B cell (primary cell): ENCODE data around the gene PWWP2B. TPM values are rescaled to one million over a fixed set of nuclear protein-coding genes. Genes with fewer than 3 reads are reported as not detected.

Source experiments
- ATAC-seq: fragments of 200-7000 bp; cut with Tn5 transposase; one replicate; pipeline ENCODE4 v1.10.0; 2021; ENCODE audit warnings: low read depth, mild to moderate bottlenecking, moderate number of reproducible peaks, moderate library complexity
- CTCF ChIA-PET: fragments of 350-600 bp; sonication (Branson Sonifier 250); formaldehyde crosslinking; loops from one replicate; lab custom pipeline; 2021; ENCODE audit warnings: antibody characterized with exemption, inconsistent platforms; lab: Charles Lee
- POLR2A ChIA-PET: fragments of 350-600 bp; sonication (Branson Sonifier 250); formaldehyde crosslinking; loops from one replicate; lab custom pipeline; 2021; ENCODE audit warnings: antibody characterized with exemption; lab: Charles Lee
- DNase-seq: peaks from one replicate; pipeline ENCODE4 v3.0.0; 2013
- H2AFZ ChIP-seq: 2 replicates; pipeline ENCODE4 v1.6.1; 2012; ENCODE audit warnings: mild to moderate bottlenecking, low read depth, low read length; ENCODE audit not compliant: insufficient read depth, poor library complexity, severe bottlenecking
- H3K27ac ChIP-seq, 2 donors: 1 replicate in 1 of 2; 2 replicates in 1 of 2; pipeline ENCODE4 v1.5.1; 2012 to 2013; ENCODE audit warnings: low read length in 2 of 2, mild to moderate bottlenecking in 2 of 2, moderate library complexity in 1 of 2
- H3K27me3 ChIP-seq, 4 experiments: fragments of 200-600 bp in 1 of 4; sonication (generic) in 1 of 4; replicated peaks in 1 of 4; 1 replicate in 2 of 4; 2 replicates in 2 of 4; pipeline versions ENCODE4 v1.6.1 to v1.7.0; 2013 to 2016; ENCODE audit warnings: low read length in 3 of 4, mild to moderate bottlenecking in 2 of 4, mixed read lengths in 1 of 4, moderate library complexity in 1 of 4; ENCODE audit not compliant: insufficient read depth in 4 of 4, control insufficient read depth in 3 of 4; ENCODE audit errors: control extremely low read depth in 1 of 4
- H3K36me3 ChIP-seq, 2 experiments: replicated peaks in 1 of 2; 1 replicate in 1 of 2; 2 replicates in 1 of 2; pipeline versions ENCODE4 v1.6.1 to v1.7.1; 2013; ENCODE audit warnings: low read length in 1 of 2; ENCODE audit not compliant: insufficient read depth in 2 of 2, control insufficient read depth in 1 of 2; ENCODE audit errors: control extremely low read depth in 1 of 2, extremely low read depth in 1 of 2
- H3K4me1 ChIP-seq, 2 donors: fragments of 200-600 bp in 1 of 2; sonication (generic) in 1 of 2; 1 replicate in 1 of 2; 2 replicates in 1 of 2; pipeline versions ENCODE4 v1.5.1 to v1.6.1; 2013 to 2017; ENCODE audit warnings: low read length in 2 of 2; ENCODE audit not compliant: control insufficient read depth in 2 of 2, insufficient read depth in 2 of 2
- H3K4me2 ChIP-seq: replicated peaks from 2 replicates; pipeline ENCODE3; 2012; ENCODE audit warnings: mild to moderate bottlenecking, low read depth, low read length; ENCODE audit not compliant: poor library complexity, severe bottlenecking
- H3K4me3 ChIP-seq, 5 experiments: fragments of 200-600 bp in 1 of 5; sonication (generic) in 1 of 5; 1 replicate in 3 of 5; 2 replicates in 2 of 5; pipeline versions ENCODE4 v1.5.1 to v1.7.0; 2011 to 2016; ENCODE audit warnings: low read length in 4 of 5, mild to moderate bottlenecking in 4 of 5, low read depth in 2 of 5, control low read depth in 1 of 5, moderate library complexity in 1 of 5; ENCODE audit not compliant: insufficient read depth in 1 of 5; ENCODE audit errors: control extremely low read depth in 1 of 5, extremely low read depth in 1 of 5
- H3K79me2 ChIP-seq: fragments of 200-600 bp; sonication (generic); one replicate; pipeline ENCODE4 v1.6.0; 2016; ENCODE audit warnings: low read length; ENCODE audit not compliant: control insufficient read depth, insufficient read depth
- H3K9ac ChIP-seq: fragments of 200-600 bp; sonication (generic); 2 replicates; pipeline ENCODE4 v1.6.1; 2017; ENCODE audit warnings: mild to moderate bottlenecking, low read length, moderate library complexity
- H3K9me3 ChIP-seq, 3 donors: one replicate each; pipeline versions ENCODE4 v1.6.1 to v1.7.1; 2013; ENCODE audit warnings: low read length in 2 of 3; ENCODE audit not compliant: control insufficient read depth in 2 of 3, insufficient read depth in 1 of 3; ENCODE audit errors: control extremely low read depth in 1 of 3
- H4K20me1 ChIP-seq: 2 replicates; pipeline ENCODE4 v1.6.0; 2012; ENCODE audit warnings: mild to moderate bottlenecking, low read length; ENCODE audit not compliant: insufficient read depth, control insufficient read depth, poor library complexity, severe bottlenecking
- H3K27ac Mint-ChIP-seq: one replicate; pipeline ENCODE4 v1.8.0; 2021; ENCODE audit warnings: mixed read lengths
- H3K27me3 Mint-ChIP-seq: one replicate; pipeline ENCODE4 v1.8.0; 2021; ENCODE audit warnings: mixed read lengths
- H3K4me1 Mint-ChIP-seq: one replicate; pipeline ENCODE4 v1.8.0; 2021; ENCODE audit warnings: mixed read lengths
- H3K4me3 Mint-ChIP-seq: one replicate; pipeline ENCODE4 v1.8.0; 2021; ENCODE audit warnings: mixed read lengths
- H3K9me3 Mint-ChIP-seq: one replicate; pipeline ENCODE4 v1.8.0; 2022; ENCODE audit warnings: mixed read lengths; ENCODE audit not compliant: insufficient read depth
- CTCF ChIP-seq: fragments of 200-600 bp; IDR thresholded peaks from one replicate; pipeline ENCODE4 v1.8.0; 2022; ENCODE audit warnings: antibody characterized with exemption, mild to moderate bottlenecking
- EZH2 ChIP-seq: IDR thresholded peaks from 2 replicates; pipeline ENCODE4 v1.6.1; 2012; ENCODE audit warnings: borderline replicate concordance, low read depth, mild to moderate bottlenecking, moderate library complexity, low read length; ENCODE audit not compliant: insufficient read depth, poor library complexity, severe bottlenecking
- WGBS: methylation state at CpG from one replicate; pipeline ENCODE4 v1.1.5; 2013; ENCODE audit warnings: missing lambda C conversion rate; ENCODE audit not compliant: insufficient coverage; 5-methylcytosine and 5-hydroxymethylcytosine counted together
- intact Hi-C: fragments of 100-400 bp; cut with micrococcal nuclease; formaldehyde crosslinking; loops from one replicate; pipeline ENCODE4 v1.10.0; 2022
- polyA plus RNA-seq: library from polyadenylated mRNA; depleted of rRNA; stranded (reverse); fragments of >200 nt; gene quantifications from 2 replicates; pipeline ENCODE4 v1.2.3, GENCODE V29; 2012
- total RNA-seq, 2 donors: library from RNA; stranded (reverse); fragments of 120-200 nt in 1 of 2; gene quantifications; 1 replicate in 1 of 2; 2 replicates in 1 of 2; pipeline versions ENCODE4 v1.2.3 to v1.2.4, GENCODE V29; 2013 to 2022

The PWWP2B gene
- total and polyA plus RNA-seq, 2 donors (not counting 1 experiment from before 2014, with no cell fraction given) = 13.6 to 34.4 TPM

GRCh38 chr10:132372516-132373095 lies 24.4 kb upstream of the PWWP2B start:
- H3K27me3 Mint-ChIP-seq = peaks cover 8% of the 10 kb centered on the region
- 93% methylated on average over 13 of the region's 16 CpGs for WGBS
- Histone ChIP-seq H3K79me2 (no peaks in the 10 kb centered on the region), H3K9ac (no peak overlapping the region), H3K4me2 (no peak overlapping the region), H3K27me3 (peaks cover 0 to 5% (median 1%) of the 10 kb centered on the region in 4 experiments), H4K20me1 (no peaks in the 10 kb centered on the region), H2AFZ (no peak overlapping the region), H3K36me3 (no peaks in the 10 kb centered on the region), H3K27ac (no peak overlapping the region), H3K4me3 (no peak overlapping the region), H3K9me3 (peaks cover 0 to 10% (median 0%) of the 10 kb centered on the region in 3 donors), H3K4me1 (no peaks in the 10 kb centered on the region)
- DNase-seq = no peak
- no peak for ATAC-seq
- no peaks in the 10 kb centered on the region for H3K9me3 Mint-ChIP-seq
- intact Hi-C loops = no loop called here
- TF ChIP-seq EZH2 = no peak
- ChIA-PET CTCF (interaction anchor here (1.0 kb wide), 1 partner anchor 71 kb away, joined by 3 read pairs; no protein-coding TSS in a partner anchor), POLR2A (interaction anchor here (0.7 kb wide), 1 partner anchor 148 kb away, joined by 5 read pairs; no protein-coding TSS in a partner anchor)
- H3K4me1 Mint-ChIP-seq = no peaks in the 10 kb centered on the region
- H3K4me3 Mint-ChIP-seq = no peak overlapping the region
- no peak overlapping the region for H3K27ac Mint-ChIP-seq

DNA sequence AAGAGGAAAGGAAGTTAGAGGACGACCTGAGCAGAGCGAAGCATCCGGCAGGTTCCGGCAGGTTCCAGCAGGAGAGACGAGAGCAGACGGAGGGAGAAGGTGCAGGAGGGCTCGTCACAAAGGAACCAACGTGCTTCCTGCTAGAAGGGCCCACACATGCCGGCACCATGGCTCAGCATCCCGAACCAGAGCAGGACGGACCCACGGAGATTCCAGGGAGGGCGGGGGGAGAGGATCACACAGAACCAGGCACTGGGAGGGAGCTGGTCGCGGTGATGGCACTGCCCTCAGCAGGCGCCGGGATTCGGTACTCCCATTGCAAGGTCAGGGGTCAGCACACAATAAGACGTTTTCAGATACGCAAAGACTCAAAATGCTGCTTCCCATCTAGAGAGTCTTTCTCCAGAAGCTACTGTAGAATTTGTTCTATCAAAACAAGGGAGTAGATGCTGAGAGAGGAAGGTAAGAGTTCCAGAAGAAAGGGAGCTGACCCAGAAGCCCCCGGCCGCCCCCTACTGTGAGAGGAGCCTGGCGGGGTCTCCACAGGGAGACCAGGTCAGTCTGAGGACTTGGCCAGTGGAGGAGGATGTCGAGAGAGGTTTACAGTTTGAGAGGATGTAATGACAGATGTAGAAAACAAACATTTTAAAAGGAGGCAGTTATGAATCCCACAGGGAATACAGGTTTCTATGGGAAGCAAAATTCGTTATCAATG lies 23.6 kb upstream of the PWWP2B start:
- WGBS = 93% methylated on average over 23 of the region's 25 CpGs
- intact Hi-C loops = no loop called here
- peaks cover 0 to 10% (median 0%) of the 10 kb centered on the region in 3 donors for H3K9me3 ChIP-seq

More for the DNA sequence above, 23.6 kb upstream of the PWWP2B start:
- Histone ChIP-seq H3K4me1 (no peaks in the 10 kb centered on the region), H3K9ac (no peak overlapping the region), H3K36me3 (no peaks in the 10 kb centered on the region), H3K79me2 (no peaks in the 10 kb centered on the region), H3K27me3 (peaks cover 0 to 5% (median 1%) of the 10 kb centered on the region in 4 experiments), H3K27ac (no peak overlapping the region), H4K20me1 (no peaks in the 10 kb centered on the region), H3K4me2 (no peak overlapping the region), H3K4me3 (no peak overlapping the region), H2AFZ (no peak overlapping the region)
- Mint-ChIP-seq H3K4me1 (no peaks in the 10 kb centered on the region), H3K27me3 (peaks cover 8% of the 10 kb centered on the region), H3K9me3 (no peaks in the 10 kb centered on the region), H3K4me3 (no peak overlapping the region), H3K27ac (no peak overlapping the region)
- DNase-seq (no peak), ATAC-seq (no peak)
- ChIA-PET CTCF (no interaction called here), POLR2A (no interaction called here)
- no peak for TF ChIP-seq CTCF
- TF ChIP-seq EZH2 = no peak
